WTC11 (cell line): ENCODE results near the gene VNN1. TPM values are rescaled to one million over a fixed set of nuclear protein-coding genes. Genes with fewer than 3 reads are reported as not detected.

Experiments used
- ATAC-seq: fragments of 200-7000 bp; cut with Tn5 transposase; 2 replicates; pipeline ENCODE4 v1.10.0; 2021; ENCODE audit warnings: mild to moderate bottlenecking, moderate library complexity
- CTCF ChIA-PET: fragments of 300-600 bp; sonication (Branson Sonifier 250); formaldehyde crosslinking; loops from one replicate; lab custom pipeline; 2021; ENCODE audit warnings: antibody characterized with exemption; lab: Charles Lee
- POLR2A ChIA-PET: fragments of 350-600 bp; sonication (Branson Sonifier 250); formaldehyde crosslinking; loops from one replicate; lab custom pipeline; 2021; ENCODE audit warnings: antibody characterized with exemption; lab: Charles Lee
- DNase-seq: peaks from one replicate; pipeline ENCODE4 v3.0.0; 2021; ENCODE audit warnings: low spot score
- H3K27ac Mint-ChIP-seq: 2 replicates; pipeline ENCODE4 v1.8.0; 2021; ENCODE audit warnings: mixed read lengths
- H3K27me3 Mint-ChIP-seq: 2 replicates; pipeline ENCODE4 v1.8.0; 2021; ENCODE audit warnings: low read depth, mild to moderate bottlenecking, moderate library complexity, mixed read lengths
- H3K36me3 Mint-ChIP-seq: 2 replicates; pipeline ENCODE4 v1.8.0; 2021; ENCODE audit warnings: mixed read lengths
- H3K4me1 Mint-ChIP-seq: 2 replicates; pipeline ENCODE4 v1.8.0; 2022; ENCODE audit warnings: mixed read lengths
- H3K4me3 Mint-ChIP-seq: 2 replicates; pipeline ENCODE4 v1.8.0; 2021; ENCODE audit warnings: mild to moderate bottlenecking, moderate library complexity, mixed read lengths
- H3K9me3 Mint-ChIP-seq: 2 replicates; pipeline ENCODE4 v1.8.0; 2021; ENCODE audit warnings: mixed read lengths
- ELF4 ChIP-seq: sonication (generic); formaldehyde crosslinking; IDR thresholded peaks from 2 replicates; pipeline ENCODE4 v1.8.1; 2022; ENCODE audit warnings: low read depth, mild to moderate bottlenecking, moderate library complexity, missing genetic modification reagents
- FOXJ3 ChIP-seq: sonication (generic); formaldehyde crosslinking; IDR thresholded peaks from 2 replicates; pipeline ENCODE4 v1.9.0; 2021; ENCODE audit warnings: missing genetic modification reagents, mild to moderate bottlenecking, borderline replicate concordance
- FOXK1 ChIP-seq: sonication (generic); formaldehyde crosslinking; IDR thresholded peaks from 2 replicates; pipeline ENCODE4 v1.8.0; 2022; ENCODE audit warnings: mild to moderate bottlenecking, moderate library complexity, missing genetic modification reagents
- JUN ChIP-seq: sonication (generic); formaldehyde crosslinking; IDR thresholded peaks from 2 replicates; pipeline ENCODE4 v1.8.0; 2023; ENCODE audit warnings: mild to moderate bottlenecking, missing genetic modification reagents
- NFATC4 ChIP-seq: fragments of 250-450 bp; sonication (Bioruptor Pico); IDR thresholded peaks from 2 replicates; pipeline ENCODE4 v1.9.0; 2021; ENCODE audit warnings: mild to moderate bottlenecking
- ZNF121 ChIP-seq: sonication (generic); formaldehyde crosslinking; IDR thresholded peaks from 2 replicates; pipeline ENCODE4 v1.8.0; 2023; ENCODE audit warnings: missing genetic modification reagents
- ZNF219 ChIP-seq: sonication (generic); formaldehyde crosslinking; IDR thresholded peaks from 2 replicates; pipeline ENCODE4 v1.8.0; 2023; ENCODE audit warnings: missing genetic modification reagents, mild to moderate bottlenecking, borderline replicate concordance
- total RNA-seq: library from RNA; stranded (reverse); gene quantifications from 3 replicates; pipeline ENCODE4 v1.2.3, GENCODE V29; 2021
- TF ChIP-seq, protein P1 (sequence below): sonication (generic); formaldehyde crosslinking; IDR thresholded peaks from 2 replicates; pipeline ENCODE4 v1.8.1; 2023; ENCODE audit warnings: mild to moderate bottlenecking, missing genetic modification reagents
- TF ChIP-seq, protein P2 (sequence below): sonication (generic); formaldehyde crosslinking; IDR thresholded peaks from 2 replicates; pipeline ENCODE4 v1.8.0; 2022; ENCODE audit warnings: mild to moderate bottlenecking, missing genetic modification reagents
- TF ChIP-seq, protein P3 (sequence below): sonication (generic); formaldehyde crosslinking; IDR thresholded peaks from 2 replicates; pipeline ENCODE4 v1.8.1; 2023; ENCODE audit warnings: mild to moderate bottlenecking, moderate library complexity, missing genetic modification reagents
- TF ChIP-seq, protein P4 (sequence below): sonication (generic); formaldehyde crosslinking; IDR thresholded peaks from 2 replicates; pipeline ENCODE4 v1.8.0; 2023; ENCODE audit warnings: missing genetic modification reagents, mild to moderate bottlenecking, borderline replicate concordance
- TF ChIP-seq, protein P5 (sequence below): fragments of 250-450 bp; sonication (Bioruptor Pico); IDR thresholded peaks from 2 replicates; pipeline ENCODE4 v1.9.0; 2021; ENCODE audit warnings: mild to moderate bottlenecking
- TF ChIP-seq, protein P6 (sequence below): sonication (generic); formaldehyde crosslinking; IDR thresholded peaks from 2 replicates; pipeline ENCODE4 v1.8.1; 2022; ENCODE audit warnings: mild to moderate bottlenecking, moderate library complexity, missing genetic modification reagents
- TF ChIP-seq, protein P7 (sequence below): fragments of 250-450 bp; sonication (Bioruptor Pico); IDR thresholded peaks from 2 replicates; pipeline ENCODE4 v1.8.0; 2021; ENCODE audit warnings: mild to moderate bottlenecking
- TF ChIP-seq, protein P8 (sequence below): sonication (generic); formaldehyde crosslinking; IDR thresholded peaks from 2 replicates; pipeline ENCODE4 v1.8.1; 2022; ENCODE audit warnings: low read depth, missing genetic modification reagents, borderline replicate concordance
- TF ChIP-seq, protein P9 (sequence below): sonication (generic); formaldehyde crosslinking; conservative IDR thresholded peaks from 2 replicates; pipeline ENCODE4 v1.8.1; 2022; ENCODE audit warnings: mild to moderate bottlenecking, missing genetic modification reagents
- TF ChIP-seq, protein P10 (sequence below): sonication (generic); formaldehyde crosslinking; IDR thresholded peaks from 2 replicates; pipeline ENCODE4 v1.8.1; 2022; ENCODE audit warnings: mild to moderate bottlenecking, missing genetic modification reagents, moderate library complexity, borderline replicate concordance

Gene VNN1
- total RNA-seq, 1 experiment from 2014 or later = 0.04 TPM

DNA sequence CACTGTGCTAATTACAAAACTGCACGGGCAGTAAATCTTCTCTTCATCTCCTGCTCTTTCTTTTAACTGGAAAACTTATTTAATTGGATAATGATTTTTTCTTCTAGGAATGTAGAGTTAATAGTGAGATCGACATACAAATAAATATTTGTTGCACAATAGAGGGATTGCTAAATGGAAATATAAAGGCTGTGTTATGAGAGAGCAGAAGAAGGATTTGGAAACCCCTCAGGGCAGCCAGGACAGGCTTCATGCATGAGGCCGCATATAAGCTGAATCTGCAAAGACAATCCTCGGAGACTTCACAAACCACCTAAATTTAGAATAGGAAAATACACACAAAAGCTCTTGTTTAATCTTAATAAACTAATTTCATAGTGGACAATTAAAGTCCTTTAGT is 51.9 kb downstream of the VNN1 start (continued):
- TF ChIP-seq, protein P1, sequence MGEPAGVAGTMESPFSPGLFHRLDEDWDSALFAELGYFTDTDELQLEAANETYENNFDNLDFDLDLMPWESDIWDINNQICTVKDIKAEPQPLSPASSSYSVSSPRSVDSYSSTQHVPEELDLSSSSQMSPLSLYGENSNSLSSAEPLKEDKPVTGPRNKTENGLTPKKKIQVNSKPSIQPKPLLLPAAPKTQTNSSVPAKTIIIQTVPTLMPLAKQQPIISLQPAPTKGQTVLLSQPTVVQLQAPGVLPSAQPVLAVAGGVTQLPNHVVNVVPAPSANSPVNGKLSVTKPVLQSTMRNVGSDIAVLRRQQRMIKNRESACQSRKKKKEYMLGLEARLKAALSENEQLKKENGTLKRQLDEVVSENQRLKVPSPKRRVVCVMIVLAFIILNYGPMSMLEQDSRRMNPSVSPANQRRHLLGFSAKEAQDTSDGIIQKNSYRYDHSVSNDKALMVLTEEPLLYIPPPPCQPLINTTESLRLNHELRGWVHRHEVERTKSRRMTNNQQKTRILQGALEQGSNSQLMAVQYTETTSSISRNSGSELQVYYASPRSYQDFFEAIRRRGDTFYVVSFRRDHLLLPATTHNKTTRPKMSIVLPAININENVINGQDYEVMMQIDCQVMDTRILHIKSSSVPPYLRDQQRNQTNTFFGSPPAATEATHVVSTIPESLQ (CRISPR knock-in tag) = no peak
- no peak for TF ChIP-seq ELF4 (CRISPR knock-in tag)
- TF ChIP-seq, protein P2, sequence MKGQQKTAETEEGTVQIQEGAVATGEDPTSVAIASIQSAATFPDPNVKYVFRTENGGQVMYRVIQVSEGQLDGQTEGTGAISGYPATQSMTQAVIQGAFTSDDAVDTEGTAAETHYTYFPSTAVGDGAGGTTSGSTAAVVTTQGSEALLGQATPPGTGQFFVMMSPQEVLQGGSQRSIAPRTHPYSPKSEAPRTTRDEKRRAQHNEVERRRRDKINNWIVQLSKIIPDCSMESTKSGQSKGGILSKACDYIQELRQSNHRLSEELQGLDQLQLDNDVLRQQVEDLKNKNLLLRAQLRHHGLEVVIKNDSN (CRISPR knock-in tag) = no peak
- TF ChIP-seq ZNF219 (CRISPR knock-in tag) = no peak
- TF ChIP-seq, protein P3, sequence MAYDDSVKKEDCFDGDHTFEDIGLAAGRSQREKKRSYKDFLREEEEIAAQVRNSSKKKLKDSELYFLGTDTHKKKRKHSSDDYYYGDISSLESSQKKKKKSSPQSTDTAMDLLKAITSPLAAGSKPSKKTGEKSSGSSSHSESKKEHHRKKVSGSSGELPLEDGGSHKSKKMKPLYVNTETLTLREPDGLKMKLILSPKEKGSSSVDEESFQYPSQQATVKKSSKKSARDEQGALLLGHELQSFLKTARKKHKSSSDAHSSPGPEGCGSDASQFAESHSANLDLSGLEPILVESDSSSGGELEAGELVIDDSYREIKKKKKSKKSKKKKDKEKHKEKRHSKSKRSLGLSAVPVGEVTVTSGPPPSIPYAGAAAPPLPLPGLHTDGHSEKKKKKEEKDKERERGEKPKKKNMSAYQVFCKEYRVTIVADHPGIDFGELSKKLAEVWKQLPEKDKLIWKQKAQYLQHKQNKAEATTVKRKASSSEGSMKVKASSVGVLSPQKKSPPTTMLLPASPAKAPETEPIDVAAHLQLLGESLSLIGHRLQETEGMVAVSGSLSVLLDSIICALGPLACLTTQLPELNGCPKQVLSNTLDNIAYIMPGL = no peak
- TF ChIP-seq, protein P4, sequence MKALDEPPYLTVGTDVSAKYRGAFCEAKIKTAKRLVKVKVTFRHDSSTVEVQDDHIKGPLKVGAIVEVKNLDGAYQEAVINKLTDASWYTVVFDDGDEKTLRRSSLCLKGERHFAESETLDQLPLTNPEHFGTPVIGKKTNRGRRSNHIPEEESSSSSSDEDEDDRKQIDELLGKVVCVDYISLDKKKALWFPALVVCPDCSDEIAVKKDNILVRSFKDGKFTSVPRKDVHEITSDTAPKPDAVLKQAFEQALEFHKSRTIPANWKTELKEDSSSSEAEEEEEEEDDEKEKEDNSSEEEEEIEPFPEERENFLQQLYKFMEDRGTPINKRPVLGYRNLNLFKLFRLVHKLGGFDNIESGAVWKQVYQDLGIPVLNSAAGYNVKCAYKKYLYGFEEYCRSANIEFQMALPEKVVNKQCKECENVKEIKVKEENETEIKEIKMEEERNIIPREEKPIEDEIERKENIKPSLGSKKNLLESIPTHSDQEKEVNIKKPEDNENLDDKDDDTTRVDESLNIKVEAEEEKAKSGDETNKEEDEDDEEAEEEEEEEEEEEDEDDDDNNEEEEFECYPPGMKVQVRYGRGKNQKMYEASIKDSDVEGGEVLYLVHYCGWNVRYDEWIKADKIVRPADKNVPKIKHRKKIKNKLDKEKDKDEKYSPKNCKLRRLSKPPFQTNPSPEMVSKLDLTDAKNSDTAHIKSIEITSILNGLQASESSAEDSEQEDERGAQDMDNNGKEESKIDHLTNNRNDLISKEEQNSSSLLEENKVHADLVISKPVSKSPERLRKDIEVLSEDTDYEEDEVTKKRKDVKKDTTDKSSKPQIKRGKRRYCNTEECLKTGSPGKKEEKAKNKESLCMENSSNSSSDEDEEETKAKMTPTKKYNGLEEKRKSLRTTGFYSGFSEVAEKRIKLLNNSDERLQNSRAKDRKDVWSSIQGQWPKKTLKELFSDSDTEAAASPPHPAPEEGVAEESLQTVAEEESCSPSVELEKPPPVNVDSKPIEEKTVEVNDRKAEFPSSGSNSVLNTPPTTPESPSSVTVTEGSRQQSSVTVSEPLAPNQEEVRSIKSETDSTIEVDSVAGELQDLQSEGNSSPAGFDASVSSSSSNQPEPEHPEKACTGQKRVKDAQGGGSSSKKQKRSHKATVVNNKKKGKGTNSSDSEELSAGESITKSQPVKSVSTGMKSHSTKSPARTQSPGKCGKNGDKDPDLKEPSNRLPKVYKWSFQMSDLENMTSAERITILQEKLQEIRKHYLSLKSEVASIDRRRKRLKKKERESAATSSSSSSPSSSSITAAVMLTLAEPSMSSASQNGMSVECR (CRISPR knock-in tag) = no peak
- TF ChIP-seq, protein P5, sequence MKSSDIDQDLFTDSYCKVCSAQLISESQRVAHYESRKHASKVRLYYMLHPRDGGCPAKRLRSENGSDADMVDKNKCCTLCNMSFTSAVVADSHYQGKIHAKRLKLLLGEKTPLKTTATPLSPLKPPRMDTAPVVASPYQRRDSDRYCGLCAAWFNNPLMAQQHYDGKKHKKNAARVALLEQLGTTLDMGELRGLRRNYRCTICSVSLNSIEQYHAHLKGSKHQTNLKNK = no peak
- TF ChIP-seq, protein P6, sequence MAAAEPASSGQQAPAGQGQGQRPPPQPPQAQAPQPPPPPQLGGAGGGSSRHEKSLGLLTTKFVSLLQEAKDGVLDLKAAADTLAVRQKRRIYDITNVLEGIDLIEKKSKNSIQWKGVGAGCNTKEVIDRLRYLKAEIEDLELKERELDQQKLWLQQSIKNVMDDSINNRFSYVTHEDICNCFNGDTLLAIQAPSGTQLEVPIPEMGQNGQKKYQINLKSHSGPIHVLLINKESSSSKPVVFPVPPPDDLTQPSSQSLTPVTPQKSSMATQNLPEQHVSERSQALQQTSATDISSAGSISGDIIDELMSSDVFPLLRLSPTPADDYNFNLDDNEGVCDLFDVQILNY = no peak
- TF ChIP-seq, protein P7, sequence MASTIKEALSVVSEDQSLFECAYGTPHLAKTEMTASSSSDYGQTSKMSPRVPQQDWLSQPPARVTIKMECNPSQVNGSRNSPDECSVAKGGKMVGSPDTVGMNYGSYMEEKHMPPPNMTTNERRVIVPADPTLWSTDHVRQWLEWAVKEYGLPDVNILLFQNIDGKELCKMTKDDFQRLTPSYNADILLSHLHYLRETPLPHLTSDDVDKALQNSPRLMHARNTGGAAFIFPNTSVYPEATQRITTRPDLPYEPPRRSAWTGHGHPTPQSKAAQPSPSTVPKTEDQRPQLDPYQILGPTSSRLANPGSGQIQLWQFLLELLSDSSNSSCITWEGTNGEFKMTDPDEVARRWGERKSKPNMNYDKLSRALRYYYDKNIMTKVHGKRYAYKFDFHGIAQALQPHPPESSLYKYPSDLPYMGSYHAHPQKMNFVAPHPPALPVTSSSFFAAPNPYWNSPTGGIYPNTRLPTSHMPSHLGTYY (CRISPR knock-in tag) = no peak
- TF ChIP-seq, protein P8, sequence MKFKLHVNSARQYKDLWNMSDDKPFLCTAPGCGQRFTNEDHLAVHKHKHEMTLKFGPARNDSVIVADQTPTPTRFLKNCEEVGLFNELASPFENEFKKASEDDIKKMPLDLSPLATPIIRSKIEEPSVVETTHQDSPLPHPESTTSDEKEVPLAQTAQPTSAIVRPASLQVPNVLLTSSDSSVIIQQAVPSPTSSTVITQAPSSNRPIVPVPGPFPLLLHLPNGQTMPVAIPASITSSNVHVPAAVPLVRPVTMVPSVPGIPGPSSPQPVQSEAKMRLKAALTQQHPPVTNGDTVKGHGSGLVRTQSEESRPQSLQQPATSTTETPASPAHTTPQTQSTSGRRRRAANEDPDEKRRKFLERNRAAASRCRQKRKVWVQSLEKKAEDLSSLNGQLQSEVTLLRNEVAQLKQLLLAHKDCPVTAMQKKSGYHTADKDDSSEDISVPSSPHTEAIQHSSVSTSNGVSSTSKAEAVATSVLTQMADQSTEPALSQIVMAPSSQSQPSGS = no peak
- no peak for TF ChIP-seq FOXJ3 (CRISPR knock-in tag)

DNA sequence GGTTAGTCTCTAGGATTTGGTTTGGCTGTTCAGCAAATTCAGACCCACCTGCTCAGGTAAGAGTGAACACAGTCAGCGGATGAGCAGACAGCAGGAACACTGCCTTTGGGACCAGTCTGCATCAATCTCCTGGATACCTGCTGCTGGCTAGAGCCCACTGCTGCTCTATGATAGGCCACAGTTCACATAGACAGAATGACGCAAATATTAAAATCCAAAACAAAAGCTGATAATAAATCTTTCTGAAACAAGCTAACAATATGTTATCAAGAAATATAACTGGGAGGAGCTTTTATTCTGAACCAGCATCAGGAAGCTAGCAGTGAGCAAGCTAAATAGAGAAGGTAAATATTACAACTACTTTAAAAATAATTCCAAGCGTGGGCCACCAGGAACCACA is 54.8 kb downstream of the VNN1 start, which contains the start of gene TAAR1:
Gene TAAR1, minus strand, starts transcription at position 101 of the 400 bp plus-strand sequence. CDS start 13,179 bp downstream, outside the sequence.
- ATAC-seq (peak; percentile 59; the same call in 1 of the 2 replicates), DNase-seq (no peak)
- Mint-ChIP-seq H3K9me3 (peaks cover 4% of the 10 kb centered on the region), H3K36me3 (no peaks in the 10 kb centered on the region; the same call in 1 of the 2 replicates), H3K27ac (peak within 1 kb of the TSS; percentile 58; the same call in 1 of the 2 replicates), H3K27me3 (no peaks in the 10 kb centered on the region), H3K4me1 (peaks cover 9% of the 10 kb centered on the region), H3K4me3 (no peak within 1 kb of the TSS)
- POLR2A ChIA-PET = no interaction called here
- CTCF ChIA-PET = no interaction called here
- no peak for TF ChIP-seq FOXK1 (CRISPR knock-in tag)
- TF ChIP-seq ZNF121 (CRISPR knock-in tag) = no peak
- TF ChIP-seq, protein P2 (CRISPR knock-in tag) = no peak
- TF ChIP-seq, protein P9, sequence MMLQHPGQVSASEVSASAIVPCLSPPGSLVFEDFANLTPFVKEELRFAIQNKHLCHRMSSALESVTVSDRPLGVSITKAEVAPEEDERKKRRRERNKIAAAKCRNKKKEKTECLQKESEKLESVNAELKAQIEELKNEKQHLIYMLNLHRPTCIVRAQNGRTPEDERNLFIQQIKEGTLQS (CRISPR knock-in tag) = no peak
- no peak for TF ChIP-seq NFATC4 (CRISPR knock-in tag)
- TF ChIP-seq JUN (CRISPR knock-in tag) = no peak
- TF ChIP-seq, protein P10, sequence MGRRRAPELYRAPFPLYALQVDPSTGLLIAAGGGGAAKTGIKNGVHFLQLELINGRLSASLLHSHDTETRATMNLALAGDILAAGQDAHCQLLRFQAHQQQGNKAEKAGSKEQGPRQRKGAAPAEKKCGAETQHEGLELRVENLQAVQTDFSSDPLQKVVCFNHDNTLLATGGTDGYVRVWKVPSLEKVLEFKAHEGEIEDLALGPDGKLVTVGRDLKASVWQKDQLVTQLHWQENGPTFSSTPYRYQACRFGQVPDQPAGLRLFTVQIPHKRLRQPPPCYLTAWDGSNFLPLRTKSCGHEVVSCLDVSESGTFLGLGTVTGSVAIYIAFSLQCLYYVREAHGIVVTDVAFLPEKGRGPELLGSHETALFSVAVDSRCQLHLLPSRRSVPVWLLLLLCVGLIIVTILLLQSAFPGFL = no peak
